Bronchial epithelial cell (primary cell): ENCODE results near the gene MYRF. TPM values are rescaled to one million over a fixed set of nuclear protein-coding genes. Genes with fewer than 3 reads are reported as not detected.

ENCODE experiments used
- DNase-seq: peaks from one replicate; pipeline ENCODE4 v3.0.0-alpha.2; 2010; ENCODE audit warnings: low read depth
- FAIRE-seq: peaks from 2 replicates; lab custom pipeline; 2011; peaks lifted over from hg19 to GRCh38; lab: Jason Lieb, UNC
- H3K27me3 ChIP-seq: 2 replicates; pipeline ENCODE4 v1.5.1; 2011; ENCODE audit warnings: low read length; ENCODE audit not compliant: control insufficient read depth, insufficient read depth
- H3K36me3 ChIP-seq: 2 replicates; pipeline ENCODE4 v1.5.1; 2011; ENCODE audit warnings: low read length; ENCODE audit not compliant: control insufficient read depth, insufficient read depth
- H3K4me3 ChIP-seq: 2 replicates; pipeline ENCODE4 v1.5.1; 2011; ENCODE audit warnings: mild to moderate bottlenecking, low read depth, low read length, control low read depth
- total RNA-seq: library from RNA; depleted of rRNA; stranded (reverse); fragments of >200 nt; gene quantifications from 2 replicates; pipeline ENCODE4 v1.2.1, GENCODE V29; 2014
- TF ChIP-seq, protein P1 (sequence below): IDR thresholded peaks from 2 replicates; pipeline ENCODE4 v1.5.1; 2011; ENCODE audit warnings: mild to moderate bottlenecking, moderate library complexity, low read length, control low read depth, inconsistent platforms; ENCODE audit not compliant: insufficient read depth, severe bottlenecking

MYRF gene
- total RNA-seq, 1 donor from 2014 or later: under 0.01 TPM

DNA sequence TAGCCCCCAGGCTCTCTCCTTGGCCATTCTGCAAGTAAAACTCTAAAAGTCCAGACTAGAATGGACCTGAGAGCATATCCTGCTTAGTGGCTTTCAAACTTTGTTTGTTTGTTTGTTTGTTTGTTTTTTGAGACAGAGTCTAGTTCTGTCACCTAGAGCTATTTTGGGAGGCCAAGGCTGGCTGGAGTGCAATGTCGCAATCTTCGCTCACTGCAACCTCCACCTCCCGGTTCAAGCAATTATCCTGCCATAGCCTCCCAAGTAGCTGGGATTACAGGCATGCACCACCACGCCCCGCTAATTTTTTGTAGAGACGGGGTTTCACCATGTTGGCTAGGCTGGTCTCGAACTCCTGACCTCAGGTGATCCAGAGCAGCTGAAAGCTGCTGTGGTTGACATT is 43.3 kb upstream of the MYRF start:
- TF ChIP-seq, protein P1, sequence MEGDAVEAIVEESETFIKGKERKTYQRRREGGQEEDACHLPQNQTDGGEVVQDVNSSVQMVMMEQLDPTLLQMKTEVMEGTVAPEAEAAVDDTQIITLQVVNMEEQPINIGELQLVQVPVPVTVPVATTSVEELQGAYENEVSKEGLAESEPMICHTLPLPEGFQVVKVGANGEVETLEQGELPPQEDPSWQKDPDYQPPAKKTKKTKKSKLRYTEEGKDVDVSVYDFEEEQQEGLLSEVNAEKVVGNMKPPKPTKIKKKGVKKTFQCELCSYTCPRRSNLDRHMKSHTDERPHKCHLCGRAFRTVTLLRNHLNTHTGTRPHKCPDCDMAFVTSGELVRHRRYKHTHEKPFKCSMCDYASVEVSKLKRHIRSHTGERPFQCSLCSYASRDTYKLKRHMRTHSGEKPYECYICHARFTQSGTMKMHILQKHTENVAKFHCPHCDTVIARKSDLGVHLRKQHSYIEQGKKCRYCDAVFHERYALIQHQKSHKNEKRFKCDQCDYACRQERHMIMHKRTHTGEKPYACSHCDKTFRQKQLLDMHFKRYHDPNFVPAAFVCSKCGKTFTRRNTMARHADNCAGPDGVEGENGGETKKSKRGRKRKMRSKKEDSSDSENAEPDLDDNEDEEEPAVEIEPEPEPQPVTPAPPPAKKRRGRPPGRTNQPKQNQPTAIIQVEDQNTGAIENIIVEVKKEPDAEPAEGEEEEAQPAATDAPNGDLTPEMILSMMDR: no peak
- no peak for FAIRE-seq
- DNase-seq: no peak
- H3K36me3 ChIP-seq: no peaks in the 10 kb centered on the region
- no peak overlapping the region for H3K4me3 ChIP-seq
- peaks cover 14% of the 10 kb centered on the region for H3K27me3 ChIP-seq

DNA sequence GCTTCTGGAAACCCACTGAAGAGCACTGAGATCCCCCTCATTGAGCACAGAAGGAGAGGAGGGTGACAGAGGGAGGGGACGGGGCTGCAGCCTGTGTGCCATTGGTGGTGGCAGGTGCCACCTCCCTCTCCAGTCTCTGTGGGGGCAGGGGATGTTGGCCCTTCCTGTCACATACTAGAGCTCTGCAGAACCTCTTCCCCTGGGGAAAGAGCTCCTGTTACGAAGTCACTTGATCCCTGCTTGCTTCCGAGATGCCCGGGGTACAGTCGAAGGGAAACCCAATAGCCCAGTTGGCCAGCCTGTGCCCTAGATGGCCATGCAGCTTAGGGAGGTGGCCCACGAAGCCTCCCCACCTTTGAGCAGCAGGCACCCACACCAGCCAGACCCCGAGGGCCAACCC is 42.9 kb upstream of the MYRF start:
- no peak for DNase-seq
- TF ChIP-seq, protein P1: no peak
- peaks cover 11% of the 10 kb centered on the region for H3K27me3 ChIP-seq
- no peak overlapping the region for H3K4me3 ChIP-seq
- H3K36me3 ChIP-seq: no peaks in the 10 kb centered on the region
- no peak for FAIRE-seq

- H3K27me3 ChIP-seq: peaks cover 9% of the 10 kb centered on the region
- H3K4me3 ChIP-seq: no peak overlapping the region
- FAIRE-seq (no peak), DNase-seq (no peak)
- TF ChIP-seq, protein P1: no peak
- no peaks in the 10 kb centered on the region for H3K36me3 ChIP-seq
Measured at GRCh38 chr11:61710019-61710418, 42.4 kb upstream of the MYRF start.

DNA sequence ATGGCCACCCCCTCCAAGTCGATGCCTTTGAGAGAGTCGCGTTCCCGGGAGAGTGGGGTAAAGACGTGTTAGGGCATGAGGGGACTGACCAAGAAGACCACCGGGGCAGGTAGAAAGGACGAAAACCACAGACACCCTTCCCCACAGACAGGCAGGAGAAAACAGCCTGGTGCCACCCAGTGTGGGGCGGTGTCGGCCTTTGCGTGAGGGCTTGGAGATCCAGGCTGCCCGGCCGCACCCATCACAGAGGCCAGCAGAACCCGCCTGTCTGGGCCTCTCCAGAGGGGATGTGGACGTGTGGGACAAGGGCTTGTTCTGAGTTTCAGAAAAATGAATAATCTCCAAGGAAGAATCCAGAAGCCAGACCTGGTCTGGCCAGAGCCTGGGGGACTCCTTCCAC is 41.4 kb upstream of the MYRF start:
- peaks cover 10% of the 10 kb centered on the region for H3K27me3 ChIP-seq

DNA sequence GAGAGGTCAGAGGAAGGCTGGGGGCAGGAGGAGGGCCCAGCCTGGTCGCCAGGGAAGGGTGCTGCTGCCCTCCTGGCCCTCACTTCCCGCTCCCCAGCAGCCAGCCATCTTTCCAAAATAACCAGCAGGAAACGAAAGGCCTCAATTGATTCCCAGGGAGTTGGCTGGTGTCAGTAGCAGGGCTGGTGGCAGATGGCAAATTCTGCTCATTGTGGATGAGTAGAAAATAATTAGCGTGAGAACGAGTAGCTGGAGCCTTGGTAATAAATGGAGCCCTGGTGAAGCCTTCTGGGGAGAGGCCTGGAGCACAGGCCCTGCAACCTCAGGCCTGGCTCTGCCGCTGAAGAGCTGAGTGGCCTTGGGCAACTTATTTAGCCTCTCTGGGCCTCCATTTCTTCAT is 40.9 kb upstream of the MYRF start:
- TF ChIP-seq, protein P1: no peak
- H3K27me3 ChIP-seq: peaks cover 10% of the 10 kb centered on the region
- FAIRE-seq (no peak), DNase-seq (no peak)
- no peak overlapping the region for H3K4me3 ChIP-seq
- H3K36me3 ChIP-seq: no peaks in the 10 kb centered on the region

More for the DNA sequence above, 41.4 kb upstream of the MYRF start:
- TF ChIP-seq, protein P1: no peak
- no peak for FAIRE-seq
- Histone ChIP-seq H3K36me3 (no peaks in the 10 kb centered on the region), H3K4me3 (no peak overlapping the region)
- no peak for DNase-seq

DNA sequence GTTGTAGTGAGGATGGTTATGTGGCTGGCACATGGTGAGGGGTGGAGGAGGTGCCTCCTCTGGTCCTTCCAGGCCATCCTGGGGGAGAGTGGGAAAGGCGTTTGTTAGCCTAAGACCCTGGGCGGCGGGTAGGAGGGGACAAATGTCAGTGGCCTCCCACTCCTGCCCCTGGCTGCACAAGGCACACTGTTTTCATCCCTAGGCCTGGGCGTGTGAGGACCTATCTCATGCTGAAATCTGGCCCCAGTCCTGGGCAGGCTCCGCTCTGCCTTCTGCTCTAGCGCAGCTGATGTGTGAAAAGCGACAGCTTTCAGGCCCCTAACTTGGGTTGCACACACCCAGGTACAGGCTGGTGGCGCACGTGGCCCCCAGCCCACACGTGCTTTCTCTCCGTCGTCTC is 40.1 kb upstream of the MYRF start:
- Histone ChIP-seq H3K27me3 (peaks cover 10% of the 10 kb centered on the region), H3K36me3 (no peaks in the 10 kb centered on the region), H3K4me3 (no peak overlapping the region)
- TF ChIP-seq, protein P1: no peak
- DNase-seq (no peak), FAIRE-seq (no peak)
